ENCODE data around the gene RTBDN.

RTBDN gene

GRCh38 chr19:12778017-12778904 is 56.1 kb downstream of the RTBDN start:
- DNase-seq, result peak in 1 of 2 donors; percentile 48

GRCh38 chr19:12777217-12778016 is 57.0 kb downstream of the RTBDN start:
- DNase-seq, result peak; percentile 84 to 87
